Endothelial cell (in vitro differentiated cells): ENCODE data around the gene CATSPER4. TPM values are rescaled to one million over a fixed set of nuclear protein-coding genes. Genes with fewer than 3 reads are reported as not detected.

Experiments
- DNase-seq: peaks from one replicate; pipeline ENCODE4 v3.0.0; 2021; ENCODE audit warnings: low spot score
- H3K27ac Mint-ChIP-seq: one replicate; pipeline ENCODE4 v1.8.0; 2021; ENCODE audit warnings: mixed read lengths, inconsistent platforms; ENCODE audit not compliant: unreplicated experiment
- H3K27me3 Mint-ChIP-seq: one replicate; pipeline ENCODE4 v1.8.0; 2021; ENCODE audit warnings: mild to moderate bottlenecking, moderate library complexity, mixed read lengths, inconsistent platforms; ENCODE audit not compliant: unreplicated experiment
- H3K36me3 Mint-ChIP-seq: one replicate; pipeline ENCODE4 v1.8.0; 2021; ENCODE audit warnings: mild to moderate bottlenecking, low read depth, mixed read lengths, inconsistent platforms; ENCODE audit not compliant: unreplicated experiment
- H3K4me1 Mint-ChIP-seq: one replicate; pipeline ENCODE4 v1.8.0; 2021; ENCODE audit warnings: mild to moderate bottlenecking, mixed read lengths, inconsistent platforms; ENCODE audit not compliant: unreplicated experiment
- H3K4me3 Mint-ChIP-seq: one replicate; pipeline ENCODE4 v1.8.0; 2021; ENCODE audit warnings: mild to moderate bottlenecking, mixed read lengths, inconsistent platforms; ENCODE audit not compliant: unreplicated experiment
- H3K9me3 Mint-ChIP-seq: one replicate; pipeline ENCODE4 v1.8.0; 2021; ENCODE audit warnings: mixed read lengths, inconsistent platforms; ENCODE audit not compliant: unreplicated experiment
- long read RNA-seq: library from polyadenylated mRNA; unstranded; transcript quantifications from one replicate; pipeline ENCODE4 v2.0.0, GENCODE V29; 2020; ENCODE audit not compliant: unreplicated experiment
- total RNA-seq: library from RNA; stranded (reverse); fragmentation: NEBNext Ultra II Directional; extraction: Animal tissue kit (Norgen Biotek cat#: 25700); gene quantifications from one replicate; pipeline ENCODE4 v1.2.1, GENCODE V29; 2021; ENCODE audit not compliant: unreplicated experiment
- TF ChIP-seq, protein P1 (sequence below): fragments of 200-600 bp; sonication (generic); IDR thresholded peaks from one replicate; pipeline ENCODE4 v1.5.0; 2021; ENCODE audit warnings: antibody characterized with exemption; ENCODE audit not compliant: unreplicated experiment

Gene CATSPER4
- not detected for total RNA-seq
- long read RNA-seq, result 0 reads

DNA sequence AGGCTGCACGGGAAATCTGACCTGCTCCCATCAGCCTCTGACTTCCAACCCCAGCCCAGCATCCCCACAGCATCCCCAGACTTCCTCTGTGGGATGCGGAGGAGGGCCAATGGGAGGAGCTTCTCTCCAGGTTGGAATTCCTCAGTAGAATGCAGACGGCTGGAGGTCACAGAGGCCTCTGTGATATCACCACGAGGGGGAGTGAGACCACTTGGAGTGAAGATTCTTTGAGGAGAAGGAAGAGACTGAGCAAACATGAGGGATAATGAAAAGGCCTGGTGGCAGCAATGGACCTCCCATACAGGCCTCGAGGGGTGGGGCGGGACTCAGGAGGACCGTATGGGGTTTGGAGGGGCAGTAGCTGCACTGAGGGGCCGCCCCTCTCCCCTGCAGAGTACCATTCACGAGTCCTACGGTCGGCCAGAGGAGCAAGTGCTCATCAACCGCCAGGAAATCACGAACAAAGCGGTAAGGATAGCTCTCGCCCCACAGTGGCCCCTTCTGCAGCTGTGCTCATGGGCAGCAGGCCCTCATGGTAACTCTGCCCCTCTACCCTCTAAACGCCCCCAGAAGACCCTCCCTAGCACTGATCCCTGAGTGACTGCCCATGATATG lies at the start of gene CATSPER4:
Gene CATSPER4, plus strand, starts transcription at position 230 of the 615 bp plus-strand sequence. Its CDS starts 26 bp downstream, at position 256.
- DNase-seq, result peak; percentile 60
- Mint-ChIP-seq H3K9me3 (no peaks in the 10 kb centered on the region), H3K4me1 (no peaks in the 10 kb centered on the region), H3K27me3 (no peaks in the 10 kb centered on the region), H3K36me3 (peaks cover 10% of the 10 kb centered on the region), H3K27ac (no peak within 1 kb of the TSS), H3K4me3 (peak within 1 kb of the TSS; percentile 54)
- TF ChIP-seq, protein P1, sequence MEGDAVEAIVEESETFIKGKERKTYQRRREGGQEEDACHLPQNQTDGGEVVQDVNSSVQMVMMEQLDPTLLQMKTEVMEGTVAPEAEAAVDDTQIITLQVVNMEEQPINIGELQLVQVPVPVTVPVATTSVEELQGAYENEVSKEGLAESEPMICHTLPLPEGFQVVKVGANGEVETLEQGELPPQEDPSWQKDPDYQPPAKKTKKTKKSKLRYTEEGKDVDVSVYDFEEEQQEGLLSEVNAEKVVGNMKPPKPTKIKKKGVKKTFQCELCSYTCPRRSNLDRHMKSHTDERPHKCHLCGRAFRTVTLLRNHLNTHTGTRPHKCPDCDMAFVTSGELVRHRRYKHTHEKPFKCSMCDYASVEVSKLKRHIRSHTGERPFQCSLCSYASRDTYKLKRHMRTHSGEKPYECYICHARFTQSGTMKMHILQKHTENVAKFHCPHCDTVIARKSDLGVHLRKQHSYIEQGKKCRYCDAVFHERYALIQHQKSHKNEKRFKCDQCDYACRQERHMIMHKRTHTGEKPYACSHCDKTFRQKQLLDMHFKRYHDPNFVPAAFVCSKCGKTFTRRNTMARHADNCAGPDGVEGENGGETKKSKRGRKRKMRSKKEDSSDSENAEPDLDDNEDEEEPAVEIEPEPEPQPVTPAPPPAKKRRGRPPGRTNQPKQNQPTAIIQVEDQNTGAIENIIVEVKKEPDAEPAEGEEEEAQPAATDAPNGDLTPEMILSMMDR, result no peak

DNA sequence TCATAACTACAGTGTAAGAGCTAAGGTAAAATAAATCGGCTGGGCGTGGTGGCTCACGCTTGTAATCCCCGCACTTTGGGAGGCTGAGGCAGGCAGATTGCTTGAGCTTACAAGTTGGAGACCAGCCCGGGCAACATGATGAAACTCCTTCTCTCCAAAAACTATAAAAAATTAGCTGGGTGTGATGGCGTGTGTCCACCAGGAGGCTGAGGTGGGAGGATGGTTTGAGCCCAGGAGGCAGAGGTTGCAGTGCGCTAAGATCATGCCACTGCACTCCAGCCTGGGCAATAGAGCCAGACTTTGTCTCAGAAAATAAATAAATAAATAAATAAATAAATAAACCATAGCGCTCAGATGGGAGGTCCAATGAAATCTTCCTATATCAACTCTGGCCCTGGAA lies 48.2 kb upstream of the CATSPER4 start:
- no peak for DNase-seq
- no peak overlapping the region for H3K27ac Mint-ChIP-seq
- H3K27me3 Mint-ChIP-seq, result peaks cover under 1% of the 10 kb centered on the region
- no peak overlapping the region for H3K4me3 Mint-ChIP-seq
- H3K4me1 Mint-ChIP-seq, result no peaks in the 10 kb centered on the region
- no peaks in the 10 kb centered on the region for H3K36me3 Mint-ChIP-seq
- H3K9me3 Mint-ChIP-seq, result no peaks in the 10 kb centered on the region
- TF ChIP-seq, protein P1, result no peak

DNA sequence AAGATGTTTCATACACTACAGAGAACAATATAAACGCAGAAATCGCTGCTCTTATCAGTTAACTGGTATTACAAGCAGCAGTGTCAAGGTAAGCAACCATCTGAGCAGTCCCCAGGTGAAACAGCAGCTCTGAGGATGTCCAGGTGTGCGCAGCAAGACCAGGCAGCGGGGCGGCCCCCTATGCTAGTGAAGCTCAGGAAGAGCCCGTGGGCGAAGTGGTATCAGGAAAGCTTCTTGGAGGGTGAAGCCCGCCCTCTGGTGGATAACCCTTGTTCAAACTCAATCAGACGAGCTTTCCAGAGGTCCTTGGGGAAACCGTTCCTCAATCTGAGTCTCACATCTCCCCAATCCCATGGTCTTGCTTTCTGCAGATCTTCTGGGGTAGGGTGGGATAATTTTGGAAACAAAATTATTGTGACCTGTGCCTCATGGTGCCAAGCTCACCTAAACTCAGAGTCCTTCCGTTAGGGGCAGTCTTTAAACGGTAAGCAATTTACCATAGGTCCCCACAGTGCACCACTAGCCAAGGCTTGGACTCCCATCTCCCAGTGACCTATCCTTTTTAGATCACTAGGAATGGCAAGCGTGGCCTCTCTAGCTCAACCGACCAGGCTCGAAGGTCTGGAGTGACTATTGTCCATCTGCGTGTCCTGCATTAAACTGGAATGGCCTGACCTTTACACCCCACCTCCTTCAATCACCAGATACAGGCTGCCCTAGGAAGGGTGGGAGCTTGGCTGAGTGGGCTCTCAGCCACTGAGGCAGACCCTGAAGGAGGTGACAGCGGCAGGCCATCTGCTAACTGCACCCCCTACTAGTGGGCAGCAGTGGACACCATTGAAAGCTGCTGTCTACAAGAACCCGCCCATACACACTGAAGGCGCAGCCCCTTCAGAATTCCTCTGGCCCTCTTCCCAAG lies 45.1 kb upstream of the CATSPER4 start:
- TF ChIP-seq, protein P1, result peak; percentile 59
- Mint-ChIP-seq H3K27ac (no peak overlapping the region), H3K9me3 (no peaks in the 10 kb centered on the region), H3K4me1 (no peaks in the 10 kb centered on the region), H3K27me3 (peaks cover 7% of the 10 kb centered on the region), H3K4me3 (no peak overlapping the region), H3K36me3 (no peaks in the 10 kb centered on the region)
- peak; percentile 81 for DNase-seq

DNA sequence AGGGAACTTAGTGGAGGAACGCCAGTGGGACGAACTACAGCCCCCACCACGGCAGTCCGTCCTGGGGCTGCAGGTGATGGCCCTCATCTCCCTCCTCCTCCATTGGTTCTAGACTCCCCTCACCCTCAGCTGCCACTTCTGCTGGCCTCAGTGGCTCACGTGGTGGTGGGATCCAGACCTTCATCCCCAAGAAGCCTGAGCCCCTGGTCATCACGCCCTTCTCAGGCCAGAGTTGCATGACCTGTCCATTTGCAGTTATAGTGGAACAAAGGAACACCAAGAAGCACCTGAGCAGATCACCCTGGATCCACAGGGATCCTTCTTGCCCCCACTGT lies 44.5 kb upstream of the CATSPER4 start:
- Mint-ChIP-seq H3K27ac (no peak overlapping the region), H3K4me3 (no peak overlapping the region), H3K4me1 (no peaks in the 10 kb centered on the region), H3K27me3 (peaks cover 7% of the 10 kb centered on the region), H3K9me3 (no peaks in the 10 kb centered on the region), H3K36me3 (no peaks in the 10 kb centered on the region)
- TF ChIP-seq, protein P1, result no peak
- no peak for DNase-seq

DNA sequence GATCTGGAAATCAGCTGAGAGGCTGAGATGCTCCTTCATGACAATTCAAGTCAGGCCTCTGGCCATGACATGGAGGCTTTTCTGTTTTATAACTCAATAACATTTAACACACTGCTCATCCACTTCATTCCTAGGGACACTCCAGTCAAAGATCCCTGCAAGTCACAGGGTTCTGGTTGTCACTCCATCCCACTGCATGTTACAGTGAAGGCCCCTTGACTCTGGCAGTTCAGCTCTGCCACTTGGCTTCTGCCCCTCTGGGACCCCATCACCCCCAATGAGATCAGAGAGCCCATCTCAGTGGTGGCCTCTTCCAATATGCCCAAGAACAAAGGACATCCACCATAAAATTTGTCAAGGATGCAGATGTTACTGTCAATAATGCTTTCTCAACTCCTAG lies 41.5 kb upstream of the CATSPER4 start:
- Mint-ChIP-seq H3K9me3 (no peaks in the 10 kb centered on the region), H3K36me3 (no peaks in the 10 kb centered on the region), H3K27ac (no peak overlapping the region), H3K4me1 (no peaks in the 10 kb centered on the region), H3K27me3 (peaks cover 12% of the 10 kb centered on the region), H3K4me3 (no peak overlapping the region)
- TF ChIP-seq, protein P1, result no peak
- no peak for DNase-seq
